GM19025 (cell line): ENCODE measurements around the gene SPECC1.
"Not testable (repeated sequence)": the region's sequence is repeated elsewhere in the genome, so short reads cannot be mapped to it uniquely, and the experiment has no call there.

ENCODE experiments used
- ATAC-seq: cut with Tn5 transposase; IDR thresholded peaks from one replicate; pipeline ENCODE4 v1.9.1; 2021; ENCODE audit warnings: mild to moderate bottlenecking, low read depth, moderate library complexity; ENCODE audit not compliant: unreplicated experiment

SPECC1 gene

GRCh38 chr17:20159406-20160069 lies 150.4 kb downstream of the SPECC1 start:
- ATAC-seq: no peak

- not testable (repeated sequence) for ATAC-seq
These were observed 156.4 kb downstream of the SPECC1 start for GRCh38 chr17:20165516-20165915.

GRCh38 chr17:20170085-20170484 lies 160.9 kb downstream of the SPECC1 start:
- no peak for ATAC-seq

- no peak for ATAC-seq
These were observed 162.7 kb downstream of the SPECC1 start for GRCh38 chr17:20171741-20172365.

- no peak for ATAC-seq
These were observed 163.2 kb downstream of the SPECC1 start for GRCh38 chr17:20172376-20172775.

- no peak for ATAC-seq
These were observed 163.9 kb downstream of the SPECC1 start for GRCh38 chr17:20173091-20173490.

GRCh38 chr17:20174588-20175265 lies 165.6 kb downstream of the SPECC1 start:
- ATAC-seq: no peak

- no peak for ATAC-seq
These were observed 169.9 kb downstream of the SPECC1 start for GRCh38 chr17:20179041-20179440.

GRCh38 chr17:20180661-20181060 lies 171.5 kb downstream of the SPECC1 start:
- no peak for ATAC-seq

GRCh38 chr17:20184181-20184580 lies 175.0 kb downstream of the SPECC1 start:
- no peak for ATAC-seq

GRCh38 chr17:20184977-20185619 lies 175.9 kb downstream of the SPECC1 start:
- no peak for ATAC-seq

- no peak for ATAC-seq
These were observed 177.9 kb downstream of the SPECC1 start for GRCh38 chr17:20187049-20187448.

- no peak for ATAC-seq
These were observed 180.1 kb downstream of the SPECC1 start for GRCh38 chr17:20189302-20189701.

GRCh38 chr17:20189979-20190378 lies 180.8 kb downstream of the SPECC1 start:
- no peak for ATAC-seq

GRCh38 chr17:20190605-20191004 lies 181.4 kb downstream of the SPECC1 start:
- ATAC-seq: no peak

GRCh38 chr17:20191056-20191455 lies 181.9 kb downstream of the SPECC1 start:
- ATAC-seq: no peak

- not testable (repeated sequence) for ATAC-seq
These were observed 187.1 kb downstream of the SPECC1 start for GRCh38 chr17:20196286-20196685.

GRCh38 chr17:20197272-20197926 lies 188.2 kb downstream of the SPECC1 start:
- no peak for ATAC-seq

- ATAC-seq: no peak
These were observed 191.0 kb downstream of the SPECC1 start for GRCh38 chr17:20200016-20200795.

- ATAC-seq: no peak
These were observed 191.8 kb downstream of the SPECC1 start for GRCh38 chr17:20200865-20201458.
